ENCODE measurements around the gene RPS28. TPM values are rescaled to one million over a fixed set of nuclear protein-coding genes. Genes with fewer than 3 reads are reported as not detected.

The RPS28 gene
- total RNA-seq (2014; rRNA removed; shearing (Covaris generic)), result 1,378 and 1,537 TPM in 2 replicates

GRCh38 chr19:8321067-8321985, at the start of gene RPS28, which contains the start of gene NDUFA7:
Gene RPS28 (plus strand): TSS chr19:8321496. CDS start chr19:8321531, 35 bp downstream.
Gene NDUFA7 (minus strand): TSS chr19:8321375. CDS start chr19:8321358, 17 bp downstream.

GRCh38 chr19:8307965-8308866, 13.1 kb upstream of the RPS28 start, which contains the start of gene CD320:
Gene CD320 (minus strand): TSS chr19:8308358. CDS start chr19:8308290, 68 bp downstream.

GRCh38 chr19:8342684-8343482, 21.6 kb downstream of the RPS28 start, which contains the start of gene KANK3:
Gene KANK3 (minus strand): TSS chr19:8343262. CDS start chr19:8337828, 5,434 bp downstream.

GRCh38 chr19:8363803-8364771, 42.8 kb downstream of the RPS28 start, which contains the start of gene ANGPTL4:
Gene ANGPTL4 (plus strand): TSS chr19:8364155. CDS start chr19:8364322, 167 bp downstream.

Other genes with a start within 250 kb of the RPS28 start
- gene FBN3, start 171.9 kb upstream of the RPS28 start, total RNA-seq (2014; rRNA removed; shearing (Covaris generic)), result not detected in 2 replicates
- gene CERS4, start 112.1 kb upstream of the RPS28 start, total RNA-seq (2014; rRNA removed; shearing (Covaris generic)), result 6.1 and 9.8 TPM in 2 replicates
- 67.5 and 83.8 TPM in 2 replicates for gene CD320, start 13.1 kb upstream of the RPS28 start, total RNA-seq (2014; rRNA removed; shearing (Covaris generic))
- 52.5 and 60.5 TPM in 2 replicates for gene NDUFA7, start 121 bp upstream of the RPS28 start, total RNA-seq (2014; rRNA removed; shearing (Covaris generic))
- gene KANK3, start 21.8 kb downstream of the RPS28 start, total RNA-seq (2014; rRNA removed; shearing (Covaris generic)), result 0.27 and 0.34 TPM in 2 replicates
- gene ANGPTL4, start 42.7 kb downstream of the RPS28 start, total RNA-seq (2014; rRNA removed; shearing (Covaris generic)), result 2.8 and 3.9 TPM in 2 replicates
- gene RAB11B, start 68.9 kb downstream of the RPS28 start, total RNA-seq (2014; rRNA removed; shearing (Covaris generic)), result 25.3 and 28.4 TPM in 2 replicates
- gene MARCHF2, start 91.8 kb downstream of the RPS28 start, total RNA-seq (2014; rRNA removed; shearing (Covaris generic)), result 20.3 and 22.7 TPM in 2 replicates
- gene HNRNPM, start 123.5 kb downstream of the RPS28 start, total RNA-seq (2014; rRNA removed; shearing (Covaris generic)), result 145 and 173 TPM in 2 replicates
- not detected in 2 replicates for gene PRAM1, start 181.1 kb downstream of the RPS28 start, total RNA-seq (2014; rRNA removed; shearing (Covaris generic))
- gene ZNF414, start 192.7 kb downstream of the RPS28 start, total RNA-seq (2014; rRNA removed; shearing (Covaris generic)), result 18.4 and 18.5 TPM in 2 replicates